GM18519 (cell line): ENCODE measurements around the gene BRIP1.
"Not testable (repeated sequence)": the region's sequence is repeated elsewhere in the genome, so short reads cannot be mapped to it uniquely, and the experiment has no call there.

ENCODE experiments used
- ATAC-seq: cut with Tn5 transposase; IDR thresholded peaks from one replicate; pipeline ENCODE4 v1.9.1; 2021; ENCODE audit warnings: mild to moderate bottlenecking, moderate library complexity; ENCODE audit not compliant: unreplicated experiment, low FRiP score

The BRIP1 gene

GRCh38 chr17:61677150-61677811 lies 186.0 kb downstream of the BRIP1 start:
- ATAC-seq: not testable (repeated sequence)

GRCh38 chr17:61676522-61676921 lies 186.8 kb downstream of the BRIP1 start:
- not testable (repeated sequence) for ATAC-seq

- not testable (repeated sequence) for ATAC-seq
Measured at GRCh38 chr17:61674609-61675008, 188.7 kb downstream of the BRIP1 start.

GRCh38 chr17:61673019-61673897 lies 190.1 kb downstream of the BRIP1 start:
- not testable (repeated sequence) for ATAC-seq

GRCh38 chr17:61672140-61672539 lies 191.2 kb downstream of the BRIP1 start:
- no peak for ATAC-seq

- ATAC-seq: no peak
Measured at GRCh38 chr17:61670691-61671090, 192.6 kb downstream of the BRIP1 start.

GRCh38 chr17:61669522-61669921 lies 193.8 kb downstream of the BRIP1 start:
- no peak for ATAC-seq

GRCh38 chr17:61668486-61668885 lies 194.8 kb downstream of the BRIP1 start:
- no peak for ATAC-seq

- ATAC-seq: not testable (repeated sequence)
Measured at GRCh38 chr17:61666406-61667088, 196.8 kb downstream of the BRIP1 start.

GRCh38 chr17:61663310-61663709 lies 200.0 kb downstream of the BRIP1 start:
- no peak for ATAC-seq

- ATAC-seq: no peak
Measured at GRCh38 chr17:61662741-61663140, 200.6 kb downstream of the BRIP1 start.

GRCh38 chr17:61662186-61662585 lies 201.1 kb downstream of the BRIP1 start:
- ATAC-seq: no peak

GRCh38 chr17:61660746-61661485 lies 202.4 kb downstream of the BRIP1 start:
- ATAC-seq: no peak

- ATAC-seq: no peak
Measured at GRCh38 chr17:61659437-61659836, 203.9 kb downstream of the BRIP1 start.

- no peak for ATAC-seq
Measured at GRCh38 chr17:61658183-61658582, 205.1 kb downstream of the BRIP1 start.

GRCh38 chr17:61657338-61657737 lies 206.0 kb downstream of the BRIP1 start:
- no peak for ATAC-seq

- no peak for ATAC-seq
Measured at GRCh38 chr17:61656721-61657217, 206.6 kb downstream of the BRIP1 start.

GRCh38 chr17:61650749-61651148 lies 212.6 kb downstream of the BRIP1 start:
- no peak for ATAC-seq

- no peak for ATAC-seq
Measured at GRCh38 chr17:61648587-61648986, 214.7 kb downstream of the BRIP1 start.

GRCh38 chr17:61647047-61647446 lies 216.3 kb downstream of the BRIP1 start:
- ATAC-seq: no peak
